Activated T-helper 1 cell treated with anti-CD3 and anti-CD28 coated beads, Interleukin-12 subunit alpha, Interleukin-12 subunit beta, Interleukin-2, Interleukin-4 antibody, amounts not matched to agents 30 ng/mL and 10 ng/mL and 1 ng/mL, durations not matched to agents 14 hours and 24 hours and 36 hours (primary cell): Measurements from ENCODE around the gene IGSF1. TPM values are rescaled to one million over a fixed set of nuclear protein-coding genes. Genes with fewer than 3 reads are reported as not detected.

Experiments
- DNase-seq: peaks from one replicate; pipeline ENCODE4 v3.0.0; 2021; ENCODE audit warnings: low spot score
- H3K27ac Mint-ChIP-seq: one replicate; pipeline ENCODE4 v1.8.0; 2021; ENCODE audit warnings: mild to moderate bottlenecking, mixed read lengths
- H3K27me3 Mint-ChIP-seq: one replicate; pipeline ENCODE4 v1.8.0; 2022; ENCODE audit warnings: mild to moderate bottlenecking, moderate library complexity, mixed read lengths; ENCODE audit not compliant: insufficient read depth
- H3K36me3 Mint-ChIP-seq: one replicate; pipeline ENCODE4 v1.8.0; 2021; ENCODE audit warnings: low read depth, mixed read lengths
- H3K4me1 Mint-ChIP-seq: one replicate; pipeline ENCODE4 v1.8.0; 2021; ENCODE audit warnings: low read depth, mixed read lengths
- H3K4me3 Mint-ChIP-seq: one replicate; pipeline ENCODE4 v1.8.0; 2021; ENCODE audit warnings: mild to moderate bottlenecking, moderate library complexity, mixed read lengths
- H3K9me3 Mint-ChIP-seq: one replicate; pipeline ENCODE4 v1.8.0; 2021; ENCODE audit warnings: mixed read lengths
- intact Hi-C: fragments of 100-400 bp; cut with micrococcal nuclease; formaldehyde crosslinking; loops from one replicate; pipeline ENCODE4 v1.15.1; 2024
- total RNA-seq: library from RNA; stranded (reverse); gene quantifications from 2 replicates; pipeline ENCODE4 v1.2.3, GENCODE V29; 2022

The IGSF1 gene
- total RNA-seq, 1 donor from 2014 or later: not detected

GRCh38 chrX:131298036-131298435, 8.9 kb upstream of the IGSF1 start:
- no peak overlapping the region for H3K27ac Mint-ChIP-seq
- no peaks in the 10 kb centered on the region for H3K4me1 Mint-ChIP-seq
- H3K9me3 Mint-ChIP-seq: no peaks in the 10 kb centered on the region
- no peak for DNase-seq
- H3K36me3 Mint-ChIP-seq: no peaks in the 10 kb centered on the region
- no peak overlapping the region for H3K4me3 Mint-ChIP-seq
- H3K27me3 Mint-ChIP-seq: peaks cover 7% of the 10 kb centered on the region
- intact Hi-C loops: no loop called here

GRCh38 chrX:131289527-131289926, 421 bp upstream of the IGSF1 start:
- no peaks in the 10 kb centered on the region for H3K36me3 Mint-ChIP-seq
- no peak overlapping the region for H3K27ac Mint-ChIP-seq
- H3K27me3 Mint-ChIP-seq: peaks cover 15% of the 10 kb centered on the region
- no peak for DNase-seq
- no peaks in the 10 kb centered on the region for H3K4me1 Mint-ChIP-seq
- no peak overlapping the region for H3K4me3 Mint-ChIP-seq
- intact Hi-C loops: no loop called here
- no peaks in the 10 kb centered on the region for H3K9me3 Mint-ChIP-seq

GRCh38 chrX:131288188-131288587, 918 bp downstream of the IGSF1 start:
- no peak for DNase-seq
- Mint-ChIP-seq H3K27me3 (peaks cover 12% of the 10 kb centered on the region), H3K9me3 (no peaks in the 10 kb centered on the region), H3K27ac (no peak overlapping the region), H3K36me3 (no peaks in the 10 kb centered on the region), H3K4me3 (no peak overlapping the region), H3K4me1 (no peaks in the 10 kb centered on the region)
- intact Hi-C loops: no loop called here

GRCh38 chrX:131287560-131288179, 1.4 kb downstream of the IGSF1 start:
- Mint-ChIP-seq H3K4me3 (no peak overlapping the region), H3K36me3 (no peaks in the 10 kb centered on the region), H3K27ac (no peak overlapping the region), H3K27me3 (peaks cover 12% of the 10 kb centered on the region), H3K9me3 (no peaks in the 10 kb centered on the region), H3K4me1 (no peaks in the 10 kb centered on the region)
- intact Hi-C loops: no loop called here
- DNase-seq: no peak

- Mint-ChIP-seq H3K4me3 (no peak overlapping the region), H3K36me3 (no peaks in the 10 kb centered on the region), H3K4me1 (no peaks in the 10 kb centered on the region), H3K9me3 (no peaks in the 10 kb centered on the region), H3K27me3 (no peaks in the 10 kb centered on the region), H3K27ac (no peak overlapping the region)
- intact Hi-C loops: no loop called here
- DNase-seq: no peak
These were observed 9.5 kb downstream of the IGSF1 start for GRCh38 chrX:131279617-131280016.

GRCh38 chrX:131279197-131279596, 9.9 kb downstream of the IGSF1 start:
- no peak for DNase-seq
- no peak overlapping the region for H3K4me3 Mint-ChIP-seq
- intact Hi-C loops: no loop called here
- no peak overlapping the region for H3K27ac Mint-ChIP-seq
- H3K27me3 Mint-ChIP-seq: no peaks in the 10 kb centered on the region
- H3K9me3 Mint-ChIP-seq: no peaks in the 10 kb centered on the region
- no peaks in the 10 kb centered on the region for H3K36me3 Mint-ChIP-seq
- H3K4me1 Mint-ChIP-seq: no peaks in the 10 kb centered on the region

- H3K36me3 Mint-ChIP-seq: no peaks in the 10 kb centered on the region
- H3K4me1 Mint-ChIP-seq: no peaks in the 10 kb centered on the region
- intact Hi-C loops: no loop called here
- no peak overlapping the region for H3K4me3 Mint-ChIP-seq
- H3K27ac Mint-ChIP-seq: no peak overlapping the region
- H3K9me3 Mint-ChIP-seq: no peaks in the 10 kb centered on the region
- no peak for DNase-seq
- H3K27me3 Mint-ChIP-seq: no peaks in the 10 kb centered on the region
These were observed 11.5 kb downstream of the IGSF1 start for GRCh38 chrX:131277543-131278136.

- Mint-ChIP-seq H3K27ac (no peak overlapping the region), H3K4me3 (no peak overlapping the region), H3K27me3 (no peaks in the 10 kb centered on the region), H3K9me3 (no peaks in the 10 kb centered on the region), H3K36me3 (no peaks in the 10 kb centered on the region), H3K4me1 (no peaks in the 10 kb centered on the region)
- intact Hi-C loops: no loop called here
- DNase-seq: no peak
These were observed 16.1 kb downstream of the IGSF1 start for GRCh38 chrX:131273011-131273410.

- Mint-ChIP-seq H3K4me3 (no peak overlapping the region), H3K9me3 (no peaks in the 10 kb centered on the region), H3K27ac (no peak overlapping the region), H3K36me3 (no peaks in the 10 kb centered on the region), H3K27me3 (no peaks in the 10 kb centered on the region), H3K4me1 (no peaks in the 10 kb centered on the region)
- DNase-seq: no peak
- intact Hi-C loops: no loop called here
These were observed 17.3 kb downstream of the IGSF1 start for GRCh38 chrX:131271826-131272225.

GRCh38 chrX:131271274-131271673, 17.8 kb downstream of the IGSF1 start:
- Mint-ChIP-seq H3K9me3 (no peaks in the 10 kb centered on the region), H3K36me3 (no peaks in the 10 kb centered on the region), H3K27ac (no peak overlapping the region), H3K27me3 (no peaks in the 10 kb centered on the region), H3K4me1 (no peaks in the 10 kb centered on the region), H3K4me3 (no peak overlapping the region)
- no peak for DNase-seq
- intact Hi-C loops: no loop called here

- no peak overlapping the region for H3K27ac Mint-ChIP-seq
- H3K27me3 Mint-ChIP-seq: no peaks in the 10 kb centered on the region
- H3K4me3 Mint-ChIP-seq: no peak overlapping the region
- no peak for DNase-seq
- intact Hi-C loops: no loop called here
- no peaks in the 10 kb centered on the region for H3K9me3 Mint-ChIP-seq
- H3K36me3 Mint-ChIP-seq: no peaks in the 10 kb centered on the region
- H3K4me1 Mint-ChIP-seq: no peaks in the 10 kb centered on the region
These were observed 19.0 kb downstream of the IGSF1 start for GRCh38 chrX:131270080-131270479.

GRCh38 chrX:131264665-131265064, 24.4 kb downstream of the IGSF1 start:
- intact Hi-C loops: no loop called here
- Mint-ChIP-seq H3K4me1 (no peaks in the 10 kb centered on the region), H3K36me3 (no peaks in the 10 kb centered on the region), H3K27ac (no peak overlapping the region), H3K9me3 (no peaks in the 10 kb centered on the region), H3K4me3 (no peak overlapping the region), H3K27me3 (no peaks in the 10 kb centered on the region)
- DNase-seq: no peak

GRCh38 chrX:131264053-131264452, 25.1 kb downstream of the IGSF1 start:
- Mint-ChIP-seq H3K9me3 (no peaks in the 10 kb centered on the region), H3K27me3 (no peaks in the 10 kb centered on the region), H3K4me1 (no peaks in the 10 kb centered on the region), H3K4me3 (no peak overlapping the region), H3K27ac (no peak overlapping the region), H3K36me3 (no peaks in the 10 kb centered on the region)
- intact Hi-C loops: no loop called here
- DNase-seq: no peak
